Measurements from ENCODE around the gene TMEM258. TPM values are rescaled to one million over a fixed set of nuclear protein-coding genes. Genes with fewer than 3 reads are reported as not detected.

Gene TMEM258
- total RNA-seq, 1 donor from 2014 or later: 162 TPM

- no peak for DNase-seq (ENCODE audit: extremely low spot score, unreplicated experiment)
- H3K27ac Mint-ChIP-seq: peak overlapping the region; percentile 88
Measured at GRCh38 chr11:61828629-61829407, 36.4 kb upstream of the TMEM258 start.

GRCh38 chr11:61828379-61828628, 35.9 kb upstream of the TMEM258 start:
- no peak for DNase-seq (ENCODE audit: extremely low spot score, unreplicated experiment)
- Mint-ChIP-seq H3K4me1 (ENCODE audit: unreplicated experiment) (peaks cover 36% of the 10 kb centered on the region), H3K27ac (peak overlapping the region; percentile 88), H3K36me3 (no peaks in the 10 kb centered on the region), H3K4me3 (peak overlapping the region; percentile 94), H3K27me3 (no peaks in the 10 kb centered on the region), H3K9me3 (no peaks in the 10 kb centered on the region)
- TF ChIP-seq CTCF (conservative IDR thresholded peaks at IDR 0.05): no peak

More at GRCh38 chr11:61828629-61829407, 36.4 kb upstream of the TMEM258 start:
- Mint-ChIP-seq H3K4me1 (ENCODE audit: unreplicated experiment) (peaks cover 42% of the 10 kb centered on the region), H3K9me3 (no peaks in the 10 kb centered on the region), H3K27me3 (no peaks in the 10 kb centered on the region), H3K36me3 (peaks cover 5% of the 10 kb centered on the region), H3K4me3 (peak overlapping the region; percentile 94)
- peak; percentile 67 for TF ChIP-seq CTCF (conservative IDR thresholded peaks at IDR 0.05)

GRCh38 chr11:61827571-61828378, 35.4 kb upstream of the TMEM258 start, which contains the start of gene FADS2:
Gene FADS2, plus strand, starts transcription at chr11:61828300. Its CDS starts 91 bp downstream, at chr11:61828391.
- peak; percentile 93 for DNase-seq (ENCODE audit: extremely low spot score, unreplicated experiment)
- H3K4me1 Mint-ChIP-seq (ENCODE audit: unreplicated experiment): peaks cover 36% of the 10 kb centered on the region
- no peaks in the 10 kb centered on the region for H3K9me3 Mint-ChIP-seq
- H3K36me3 Mint-ChIP-seq: no peaks in the 10 kb centered on the region
- no peaks in the 10 kb centered on the region for H3K27me3 Mint-ChIP-seq
- H3K27ac Mint-ChIP-seq: peak within 1 kb of the TSS; percentile 90
- H3K4me3 Mint-ChIP-seq: peak within 1 kb of the TSS; percentile 94
- TF ChIP-seq CTCF (conservative IDR thresholded peaks at IDR 0.05): peak; percentile 63

- Mint-ChIP-seq H3K4me3 (peak overlapping the region; percentile 94), H3K27me3 (no peaks in the 10 kb centered on the region), H3K27ac (peak overlapping the region; percentile 90), H3K9me3 (no peaks in the 10 kb centered on the region), H3K36me3 (no peaks in the 10 kb centered on the region), H3K4me1 (ENCODE audit: unreplicated experiment) (peaks cover 36% of the 10 kb centered on the region)
- TF ChIP-seq CTCF (conservative IDR thresholded peaks at IDR 0.05): no peak
- DNase-seq (ENCODE audit: extremely low spot score, unreplicated experiment): no peak
Measured at GRCh38 chr11:61826930-61827570, 34.7 kb upstream of the TMEM258 start.

GRCh38 chr11:61820174-61820573, 27.8 kb upstream of the TMEM258 start:
- no peaks in the 10 kb centered on the region for H3K9me3 Mint-ChIP-seq
- no peaks in the 10 kb centered on the region for H3K27me3 Mint-ChIP-seq
- no peak overlapping the region for H3K4me3 Mint-ChIP-seq
- no peak overlapping the region for H3K27ac Mint-ChIP-seq
- H3K4me1 Mint-ChIP-seq (ENCODE audit: unreplicated experiment): peaks cover 13% of the 10 kb centered on the region
- DNase-seq (ENCODE audit: extremely low spot score, unreplicated experiment): no peak
- no peak for TF ChIP-seq CTCF (conservative IDR thresholded peaks at IDR 0.05)
- H3K36me3 Mint-ChIP-seq: no peaks in the 10 kb centered on the region

All from type B pancreatic cell (in vitro differentiated cells).